LNCaP clone FGC (cell line): ENCODE data around the gene VANGL1.

Experiments used
- DNase-seq: peaks from one replicate; pipeline ENCODE4 v3.0.0-alpha.2; 2011; ENCODE audit warnings: low read depth
- H3K4me3 ChIP-seq: 2 replicates; pipeline ENCODE4 v1.5.1; 2011; ENCODE audit warnings: mild to moderate bottlenecking, low read depth, low read length, control low read depth
- CTCF ChIP-seq: IDR thresholded peaks from 2 replicates; pipeline ENCODE4 v1.5.1; 2012; ENCODE audit warnings: mild to moderate bottlenecking; ENCODE audit not compliant: control insufficient read depth, insufficient read depth; ENCODE audit errors: extremely low read depth

The VANGL1 gene

GRCh38 chr1:115650961-115651360, 9.2 kb downstream of the VANGL1 start:
- DNase-seq: no peak
- no peak overlapping the region for H3K4me3 ChIP-seq
- no peak for TF ChIP-seq CTCF

GRCh38 chr1:115651391-115651790, 9.6 kb downstream of the VANGL1 start:
- DNase-seq: no peak
- H3K4me3 ChIP-seq: no peak overlapping the region
- no peak for TF ChIP-seq CTCF

GRCh38 chr1:115652236-115652788, 10.5 kb downstream of the VANGL1 start:
- no peak for TF ChIP-seq CTCF
- no peak overlapping the region for H3K4me3 ChIP-seq
- no peak for DNase-seq

GRCh38 chr1:115654125-115654524, 12.4 kb downstream of the VANGL1 start:
- no peak for TF ChIP-seq CTCF
- DNase-seq: no peak
- no peak overlapping the region for H3K4me3 ChIP-seq

- no peak for DNase-seq
- no peak for TF ChIP-seq CTCF
- no peak overlapping the region for H3K4me3 ChIP-seq
Observed at GRCh38 chr1:115654663-115655305, 13.0 kb downstream of the VANGL1 start.

GRCh38 chr1:115655306-115655663, 13.5 kb downstream of the VANGL1 start:
- H3K4me3 ChIP-seq: no peak overlapping the region
- TF ChIP-seq CTCF: no peak
- no peak for DNase-seq

- H3K4me3 ChIP-seq: no peak overlapping the region
- DNase-seq: no peak
- no peak for TF ChIP-seq CTCF
Observed at GRCh38 chr1:115655916-115656315, 14.1 kb downstream of the VANGL1 start.
